Measurements from ENCODE around the gene SSB. TPM values are rescaled to one million over a fixed set of nuclear protein-coding genes. Genes with fewer than 3 reads are reported as not detected.

Gene SSB
- total and polyA plus RNA-seq, 8 donors, result 30.7 to 94.2 (median 55.4) TPM

DNA sequence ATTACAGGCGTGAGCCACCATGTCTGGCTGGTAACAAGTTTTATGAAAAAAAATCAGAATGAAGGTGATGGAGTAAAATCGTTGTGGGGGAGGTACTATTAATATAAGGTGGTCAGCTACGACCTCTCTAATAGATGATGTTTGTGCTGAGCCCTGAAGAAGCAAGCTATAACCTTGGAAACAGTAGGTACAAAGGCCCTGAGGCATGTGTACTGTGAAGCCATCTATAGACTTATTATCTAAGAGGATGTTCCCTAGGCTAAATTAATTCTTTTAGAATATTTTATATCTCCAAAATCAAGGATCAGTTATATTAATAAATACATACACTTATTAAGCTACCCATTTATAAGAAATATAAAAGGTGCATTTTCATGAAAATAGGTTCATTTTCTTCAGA, 23.3 kb upstream of the SSB start:
- TF ChIP-seq POLR2AphosphoS5 (IDR thresholded peaks at IDR 0.05) (no peak), EP300 (IDR thresholded peaks at IDR 0.05) (no peak), POLR2A (IDR thresholded peaks at IDR 0.05) (no peak)
- TF ChIP-seq, protein P1, sequence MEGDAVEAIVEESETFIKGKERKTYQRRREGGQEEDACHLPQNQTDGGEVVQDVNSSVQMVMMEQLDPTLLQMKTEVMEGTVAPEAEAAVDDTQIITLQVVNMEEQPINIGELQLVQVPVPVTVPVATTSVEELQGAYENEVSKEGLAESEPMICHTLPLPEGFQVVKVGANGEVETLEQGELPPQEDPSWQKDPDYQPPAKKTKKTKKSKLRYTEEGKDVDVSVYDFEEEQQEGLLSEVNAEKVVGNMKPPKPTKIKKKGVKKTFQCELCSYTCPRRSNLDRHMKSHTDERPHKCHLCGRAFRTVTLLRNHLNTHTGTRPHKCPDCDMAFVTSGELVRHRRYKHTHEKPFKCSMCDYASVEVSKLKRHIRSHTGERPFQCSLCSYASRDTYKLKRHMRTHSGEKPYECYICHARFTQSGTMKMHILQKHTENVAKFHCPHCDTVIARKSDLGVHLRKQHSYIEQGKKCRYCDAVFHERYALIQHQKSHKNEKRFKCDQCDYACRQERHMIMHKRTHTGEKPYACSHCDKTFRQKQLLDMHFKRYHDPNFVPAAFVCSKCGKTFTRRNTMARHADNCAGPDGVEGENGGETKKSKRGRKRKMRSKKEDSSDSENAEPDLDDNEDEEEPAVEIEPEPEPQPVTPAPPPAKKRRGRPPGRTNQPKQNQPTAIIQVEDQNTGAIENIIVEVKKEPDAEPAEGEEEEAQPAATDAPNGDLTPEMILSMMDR (IDR thresholded peaks at IDR 0.05), result no peak
- Histone ChIP-seq H3K4me1 (peaks cover 0 to 4% (median 0%) of the 10 kb centered on the region in 4 donors), H3K36me3 (no peaks in the 10 kb centered on the region), H3K4me3 (no peak overlapping the region), H3K27me3 (no peaks in the 10 kb centered on the region), H3K9me3 (no peaks in the 10 kb centered on the region), H3K27ac (no peak overlapping the region)
- no peak for DNase-seq
- intact Hi-C loops (cut with DNase I; ENCODE audit: low total_unique reads), result no loop called here
- 80 to 89% (median 88%) methylated on average over 3 of the region's 3 CpGs for WGBS, 5 donors

DNA sequence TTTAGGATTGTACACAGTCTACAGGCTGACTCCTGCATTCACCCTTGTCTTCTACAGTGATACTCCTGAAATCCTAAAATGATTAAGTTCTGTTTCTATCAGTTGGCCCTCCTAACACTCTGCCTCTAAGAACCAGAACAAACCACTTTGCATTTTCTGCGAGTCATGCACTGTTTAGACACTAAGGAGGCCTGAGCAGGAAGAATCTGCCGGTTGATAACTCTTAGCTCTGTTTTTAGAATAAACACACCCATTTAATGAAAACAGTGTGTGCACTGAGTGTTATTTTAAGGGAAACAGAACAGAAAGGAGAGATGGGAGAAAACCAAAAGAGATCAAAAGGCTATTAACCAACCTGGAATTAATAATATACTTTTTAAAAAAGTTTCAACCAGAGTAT, 22.9 kb upstream of the SSB start:
- Histone ChIP-seq H3K36me3 (no peaks in the 10 kb centered on the region), H3K27ac (no peak overlapping the region), H3K9me3 (no peaks in the 10 kb centered on the region), H3K4me1 (peaks cover 0 to 4% (median 0%) of the 10 kb centered on the region in 4 donors), H3K4me3 (no peak overlapping the region), H3K27me3 (no peaks in the 10 kb centered on the region)
- TF ChIP-seq EP300 (IDR thresholded peaks at IDR 0.05) (no peak), POLR2AphosphoS5 (IDR thresholded peaks at IDR 0.05) (no peak), POLR2A (IDR thresholded peaks at IDR 0.05) (no peak)
- TF ChIP-seq, protein P1 (IDR thresholded peaks at IDR 0.05), result no peak
- intact Hi-C loops (cut with DNase I; ENCODE audit: low total_unique reads), result no loop called here
- DNase-seq, result peak in 1 of 2 donors; percentile 14
- 29 to 59% (median 49%) methylated on average over 2 of the region's 2 CpGs for WGBS, 5 donors

DNA sequence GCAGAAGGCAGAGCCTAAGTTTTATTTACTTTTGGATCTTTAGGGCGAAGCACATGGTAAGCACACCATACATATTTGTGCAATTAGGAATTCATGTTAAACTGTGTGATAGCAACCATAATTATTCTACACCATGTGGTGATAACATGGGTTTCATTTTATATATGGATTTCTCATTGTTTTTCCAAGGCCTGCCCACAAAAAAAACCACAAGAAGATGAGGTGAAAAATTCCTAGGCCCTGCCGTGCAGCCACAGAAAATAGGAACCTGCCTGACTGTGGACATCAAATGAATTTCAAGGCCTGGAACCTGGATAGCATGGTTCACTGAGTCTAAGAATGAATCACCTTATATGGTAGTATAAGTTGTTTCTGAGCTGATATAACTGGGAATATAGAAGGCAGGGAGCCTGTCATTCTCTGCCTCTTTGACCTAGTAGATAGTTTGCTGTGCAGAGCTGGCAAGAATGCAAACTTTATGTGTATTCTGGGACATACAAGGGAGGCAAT, 22.4 kb upstream of the SSB start:
- Histone ChIP-seq H3K27me3 (no peaks in the 10 kb centered on the region), H3K4me1 (peaks cover 0 to 4% (median 0%) of the 10 kb centered on the region in 4 donors), H3K36me3 (no peaks in the 10 kb centered on the region), H3K9me3 (no peaks in the 10 kb centered on the region), H3K27ac (no peak overlapping the region), H3K4me3 (no peak overlapping the region)
- intact Hi-C loops (cut with DNase I; ENCODE audit: low total_unique reads), result no loop called here
- TF ChIP-seq, protein P1 (IDR thresholded peaks at IDR 0.05), result no peak
- no peak for TF ChIP-seq POLR2AphosphoS5 (IDR thresholded peaks at IDR 0.05)
- TF ChIP-seq EP300 (IDR thresholded peaks at IDR 0.05), result no peak
- TF ChIP-seq POLR2A (IDR thresholded peaks at IDR 0.05), result no peak
- WGBS, 5 donors, result 43 to 72% (median 65%) methylated on average over 2 of the region's 2 CpGs
- no peak for DNase-seq

DNA sequence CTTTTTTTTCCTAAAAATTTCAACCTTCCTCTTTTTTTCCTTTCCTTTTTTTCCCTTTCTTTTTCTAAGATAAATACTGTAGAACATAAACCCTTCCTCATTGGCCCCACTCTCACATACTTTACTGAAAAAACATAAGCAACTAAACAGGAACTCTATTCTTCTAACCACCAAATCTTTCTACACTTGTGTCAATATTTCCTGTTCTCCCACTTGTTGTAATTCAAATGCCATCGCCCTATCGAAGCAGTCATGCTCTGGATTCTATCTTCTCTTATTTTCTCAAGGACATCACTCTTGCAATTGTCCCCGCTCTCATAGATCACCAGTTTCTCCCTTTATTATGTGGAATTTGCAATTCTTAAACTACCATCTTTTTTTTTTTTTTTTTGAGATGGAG, 20.2 kb upstream of the SSB start:
- Histone ChIP-seq H3K4me3 (no peak overlapping the region), H3K27me3 (no peaks in the 10 kb centered on the region), H3K4me1 (peaks cover 0 to 4% (median 0%) of the 10 kb centered on the region in 4 donors), H3K27ac (no peak overlapping the region), H3K36me3 (no peaks in the 10 kb centered on the region), H3K9me3 (no peaks in the 10 kb centered on the region)
- no peak for TF ChIP-seq EP300 (IDR thresholded peaks at IDR 0.05)
- TF ChIP-seq, protein P1 (IDR thresholded peaks at IDR 0.05), result no peak
- no peak for TF ChIP-seq POLR2AphosphoS5 (IDR thresholded peaks at IDR 0.05)
- no peak for TF ChIP-seq POLR2A (IDR thresholded peaks at IDR 0.05)
- intact Hi-C loops (cut with DNase I; ENCODE audit: low total_unique reads), result no loop called here
- 52 to 70% (median 65%) methylated on average over 3 of the region's 3 CpGs for WGBS, 5 donors
- no peak for DNase-seq
